HepG2 (cell line): ENCODE data around the gene C19orf85. TPM values are rescaled to one million over a fixed set of nuclear protein-coding genes. Genes with fewer than 3 reads are reported as not detected.

Source experiments
- ATF3 ChIP-seq: sonication (generic); formaldehyde crosslinking; IDR thresholded peaks from 2 replicates; pipeline ENCODE4 v1.4.0; 2020; ENCODE audit warnings: missing genetic modification reagents
- DR1 ChIP-seq: sonication (generic); formaldehyde crosslinking; IDR thresholded peaks from 2 replicates; pipeline ENCODE4 v1.8.0; 2021; ENCODE audit warnings: mild to moderate bottlenecking, missing genetic modification reagents, inconsistent platforms
- ETV5 ChIP-seq: IDR thresholded peaks from 2 replicates; pipeline ENCODE4 v1.6.1; 2018; ENCODE audit warnings: missing biosample characterization, missing genetic modification reagents, inconsistent platforms, borderline replicate concordance
- HIC2 ChIP-seq: sonication (generic); formaldehyde crosslinking; IDR thresholded peaks from 2 replicates; pipeline ENCODE4 v1.9.0; 2022; ENCODE audit warnings: low read depth, missing genetic modification reagents
- IRF1 ChIP-seq: sonication (generic); formaldehyde crosslinking; IDR thresholded peaks from 2 replicates; pipeline ENCODE4 v1.4.0; 2020; ENCODE audit warnings: low read depth, mild to moderate bottlenecking, missing genetic modification reagents
- PHF5A ChIP-seq: IDR thresholded peaks from one replicate; pipeline ENCODE4 v1.6.1; 2018; ENCODE audit warnings: low read depth, missing genetic modification reagents; ENCODE audit not compliant: unreplicated experiment
- PITX1 ChIP-seq: sonication (generic); formaldehyde crosslinking; IDR thresholded peaks from 2 replicates; pipeline ENCODE4 v1.5.1; 2020; ENCODE audit warnings: mild to moderate bottlenecking, missing genetic modification reagents
- SMAD1 ChIP-seq: sonication (generic); formaldehyde crosslinking; IDR thresholded peaks from 2 replicates; pipeline ENCODE4 v1.4.0; 2020; ENCODE audit warnings: missing genetic modification reagents, low read depth, mild to moderate bottlenecking, borderline replicate concordance
- SP5 ChIP-seq: IDR thresholded peaks from 2 replicates; pipeline ENCODE4 v1.6.1; 2016; ENCODE audit warnings: low read depth, borderline replicate concordance
- SRF ChIP-seq: IDR thresholded peaks from 2 replicates; pipeline ENCODE4 v1.6.1; 2011; ENCODE audit warnings: mild to moderate bottlenecking, low read depth, low read length, moderate library complexity
- TBX2 ChIP-seq: sonication (generic); formaldehyde crosslinking; IDR thresholded peaks from 2 replicates; pipeline ENCODE4 v1.5.0; 2020; ENCODE audit warnings: missing genetic modification reagents, mild to moderate bottlenecking, borderline replicate concordance
- TGIF2 ChIP-seq: IDR thresholded peaks from 2 replicates; pipeline ENCODE4 v1.6.1; 2016; ENCODE audit warnings: control low read depth, missing compliant biosample characterization
- ZBED4 ChIP-seq: sonication (generic); formaldehyde crosslinking; IDR thresholded peaks from 2 replicates; pipeline ENCODE4 v1.4.0; 2020; ENCODE audit warnings: missing genetic modification reagents, borderline replicate concordance
- ZBTB7B ChIP-seq: sonication (generic); formaldehyde crosslinking; IDR thresholded peaks from 2 replicates; pipeline ENCODE4 v1.4.0; 2020; ENCODE audit warnings: missing genetic modification reagents
- ZFX ChIP-seq: sonication (generic); formaldehyde crosslinking; IDR thresholded peaks from 2 replicates; pipeline ENCODE4 v1.4.0; 2020; ENCODE audit warnings: mild to moderate bottlenecking, low read depth, missing genetic modification reagents, moderate library complexity
- ZGPAT ChIP-seq: IDR thresholded peaks from 2 replicates; pipeline ENCODE4 v1.6.1; 2016; ENCODE audit warnings: mild to moderate bottlenecking
- ZKSCAN1 ChIP-seq: fragments of 150-350 bp; IDR thresholded peaks from 2 replicates; pipeline ENCODE4 v1.6.1; 2014; ENCODE audit warnings: low read length
- ZMYM3 ChIP-seq: sonication (generic); formaldehyde crosslinking; IDR thresholded peaks from 2 replicates; pipeline ENCODE4 v1.5.1; 2020; ENCODE audit warnings: mild to moderate bottlenecking, missing genetic modification reagents
- ZNF101 ChIP-seq: sonication (generic); formaldehyde crosslinking; IDR thresholded peaks from 2 replicates; pipeline ENCODE4 v1.4.0; 2020; ENCODE audit warnings: mild to moderate bottlenecking, low read depth, missing genetic modification reagents, borderline replicate concordance
- ZNF678 ChIP-seq: sonication (generic); formaldehyde crosslinking; IDR thresholded peaks from 2 replicates; pipeline ENCODE4 v1.4.0; 2020; ENCODE audit warnings: mild to moderate bottlenecking, missing genetic modification reagents
- ZNF761 ChIP-seq: sonication (generic); formaldehyde crosslinking; conservative IDR thresholded peaks from 2 replicates; pipeline ENCODE4 v1.4.0; 2020; ENCODE audit warnings: mild to moderate bottlenecking, missing genetic modification reagents
- polyA plus RNA-seq, 8 experiments: library from polyadenylated mRNA; depleted of rRNA in 3 of 8; stranded (reverse) in 7 of 8; unstranded in 1 of 8; fragments of >200 nt; fragmentation: Illumina TruSeq in 4 of 8; extraction: Trizol in 4 of 8; gene quantifications; 2 replicates each; pipeline versions ENCODE4 v1.2.1 to v1.2.3, GENCODE V29; 2011 to 2016; ENCODE audit warnings: low read depth in 4 of 8, missing spikeins in 1 of 8, mixed read lengths in 1 of 8; ENCODE audit not compliant: insufficient read depth in 1 of 8
- total RNA-seq, 5 experiments: library from RNA; depleted of rRNA; stranded (reverse); fragments of >200 nt; fragmentation: Illumina TruSeq; extraction: Trizol; gene quantifications; 2 replicates each; pipeline ENCODE4 v1.2.3, GENCODE V29; 2016; ENCODE audit warnings: low read depth in 1 of 5

Gene C19orf85
- total and polyA plus RNA-seq, 2 of the 13 experiments (the other 11 are each of a cell fraction or from before 2014, with no cell fraction given), result not detected

- TF ChIP-seq ZNF678 (CRISPR knock-in tag) (0 out of 2 replicates have a peak, but pooled peaks have one; percentile 45), SRF (no peak), ZGPAT (0 out of 2 replicates have a peak, but pooled peaks have one; percentile 34), HIC2 (no peak), SP5 (CRISPR knock-in tag) (no peak), ZNF761 (CRISPR knock-in tag) (peak; percentile 67; the same call in 1 of the 2 replicates), ZMYM3 (no peak), ZBTB7B (CRISPR knock-in tag) (no peak; the same call in 1 of the 2 replicates), PHF5A (no peak), ZBED4 (CRISPR knock-in tag) (no peak; the same call in 1 of the 2 replicates), TBX2 (CRISPR knock-in tag) (peak; percentile 50; the same call in 1 of the 2 replicates), ZFX (CRISPR knock-in tag) (peak; percentile 42; the same call in 1 of the 2 replicates), ZKSCAN1 (no peak), ETV5 (CRISPR knock-in tag) (peak; percentile 65; the same call in 1 of the 2 replicates), DR1 (no peak), IRF1 (CRISPR knock-in tag) (no peak), SMAD1 (0 out of 2 replicates have a peak, but pooled peaks have one; percentile 70), TGIF2 (CRISPR knock-in tag) (no peak), ZNF101 (CRISPR knock-in tag) (no peak), ATF3 (CRISPR knock-in tag) (peak; percentile 39; the same call in 1 of the 2 replicates), PITX1 (0 out of 2 replicates have a peak, but pooled peaks have one; percentile 14)
Measured at GRCh38 chr19:55484593-55485438, 20.3 kb upstream of the C19orf85 start, which contains the start of gene NAT14 (continued).
